ENCODE results near the gene ELMOD3.

- TF ChIP-seq CTCF (IDR thresholded peaks at IDR 0.05; ENCODE audit: low read depth, low read length) (no peak), EZH2phosphoT487 (IDR thresholded peaks at IDR 0.05; ENCODE audit: low read depth) (no peak)
These were observed 86.2 kb downstream of the ELMOD3 start for GRCh38 chr2:85440729-85441128.

All from OCI-LY3 (cell line).